Measurements from ENCODE around the gene EIF5B.

DNA sequence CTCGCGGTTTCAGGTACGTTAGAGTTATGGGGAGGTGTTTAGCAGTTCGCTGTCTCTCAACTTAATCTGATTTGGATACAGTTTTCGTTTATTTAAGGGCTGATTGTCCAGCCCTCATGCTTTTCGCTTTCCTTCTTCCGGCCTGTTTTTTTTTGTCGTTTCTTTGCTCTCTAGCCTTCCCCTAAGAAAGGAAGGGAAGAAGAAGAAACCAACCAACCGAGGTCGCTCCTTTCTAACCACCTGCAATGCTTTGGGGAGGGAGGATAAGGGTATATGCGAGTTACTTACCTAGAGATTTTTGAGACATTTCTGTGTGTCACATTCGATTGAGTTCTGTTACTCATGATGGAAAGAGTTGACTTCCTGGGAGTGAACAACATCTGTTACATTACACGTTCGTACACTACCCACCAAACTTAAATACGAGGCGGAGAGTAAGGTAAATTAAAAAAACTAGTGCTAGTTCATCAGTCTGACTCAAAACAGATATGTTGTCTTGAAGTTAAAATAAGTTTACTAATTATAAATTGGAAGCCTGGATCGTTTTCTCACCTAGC is 918 bp downstream of the EIF5B start:
- TF ChIP-seq EZH2 (IDR thresholded peaks at IDR 0.05; ENCODE audit: borderline replicate concordance, low read depth, low read length, poor library complexity, severe bottlenecking) = no peak
- TF ChIP-seq, protein P1, sequence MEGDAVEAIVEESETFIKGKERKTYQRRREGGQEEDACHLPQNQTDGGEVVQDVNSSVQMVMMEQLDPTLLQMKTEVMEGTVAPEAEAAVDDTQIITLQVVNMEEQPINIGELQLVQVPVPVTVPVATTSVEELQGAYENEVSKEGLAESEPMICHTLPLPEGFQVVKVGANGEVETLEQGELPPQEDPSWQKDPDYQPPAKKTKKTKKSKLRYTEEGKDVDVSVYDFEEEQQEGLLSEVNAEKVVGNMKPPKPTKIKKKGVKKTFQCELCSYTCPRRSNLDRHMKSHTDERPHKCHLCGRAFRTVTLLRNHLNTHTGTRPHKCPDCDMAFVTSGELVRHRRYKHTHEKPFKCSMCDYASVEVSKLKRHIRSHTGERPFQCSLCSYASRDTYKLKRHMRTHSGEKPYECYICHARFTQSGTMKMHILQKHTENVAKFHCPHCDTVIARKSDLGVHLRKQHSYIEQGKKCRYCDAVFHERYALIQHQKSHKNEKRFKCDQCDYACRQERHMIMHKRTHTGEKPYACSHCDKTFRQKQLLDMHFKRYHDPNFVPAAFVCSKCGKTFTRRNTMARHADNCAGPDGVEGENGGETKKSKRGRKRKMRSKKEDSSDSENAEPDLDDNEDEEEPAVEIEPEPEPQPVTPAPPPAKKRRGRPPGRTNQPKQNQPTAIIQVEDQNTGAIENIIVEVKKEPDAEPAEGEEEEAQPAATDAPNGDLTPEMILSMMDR (conservative IDR thresholded peaks at IDR 0.05; ENCODE audit: low read depth, low read length) = no peak
